Measurements from ENCODE around the gene CLCN1. TPM values are rescaled to one million over a fixed set of nuclear protein-coding genes. Genes with fewer than 3 reads are reported as not detected.

CLCN1 gene
- total RNA-seq, 1 donor from 2014 or later, result not detected

DNA sequence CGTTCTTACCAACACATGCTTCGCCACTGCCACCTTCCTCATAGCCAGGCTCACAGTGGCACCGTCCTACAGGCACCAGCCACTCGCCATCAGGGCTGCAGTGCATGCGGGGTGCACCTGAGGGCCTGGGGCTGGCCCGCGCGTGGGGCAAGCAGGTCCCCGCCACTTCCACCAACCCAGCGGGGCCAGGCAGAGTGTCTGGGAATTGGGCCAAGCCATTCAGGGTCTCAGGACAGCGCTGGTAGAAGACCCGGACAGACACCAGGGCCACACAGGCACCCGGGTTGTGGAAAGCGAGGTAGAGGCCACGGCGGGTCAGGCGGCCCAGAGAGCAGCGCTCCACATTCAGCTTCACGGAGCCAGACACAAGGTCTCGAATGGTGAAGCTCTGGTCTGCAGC lies 83.7 kb downstream of the CLCN1 start:
- no peaks in the 10 kb centered on the region for H3K9me3 ChIP-seq
- intact Hi-C loops (cut with DNase I), result loop anchor here (10.0 kb wide), 1 partner anchor 1435 kb away; the partner anchor contains the start of gene TPK1
- no peak overlapping the region for H3K27ac ChIP-seq
- TF ChIP-seq CTCF (IDR thresholded peaks at IDR 0.05), result no peak
- DNase-seq (ENCODE audit: low spot score in 2 of 2), result no peak
- H3K27me3 ChIP-seq, result no peaks in the 10 kb centered on the region
- no peaks in the 10 kb centered on the region for H3K36me3 ChIP-seq
- H3K4me3 ChIP-seq, result no peak overlapping the region
- H3K4me1 ChIP-seq, result peaks cover 0 to 11% of the 10 kb centered on the region in 2 donors

GRCh38 chr7:143401265-143401664 lies 85.4 kb downstream of the CLCN1 start:
- Histone ChIP-seq H3K9me3 (no peaks in the 10 kb centered on the region), H3K27me3 (no peaks in the 10 kb centered on the region), H3K36me3 (no peaks in the 10 kb centered on the region), H3K4me1 (peaks cover 0 to under 1% of the 10 kb centered on the region in 2 donors), H3K4me3 (no peak overlapping the region), H3K27ac (no peak overlapping the region)
- intact Hi-C loops (cut with DNase I), result no loop called here
- peak in 1 of 2 donors; percentile 60 for DNase-seq (ENCODE audit: low spot score in 2 of 2)
- no peak for TF ChIP-seq CTCF (IDR thresholded peaks at IDR 0.05)

Other genes starting within 250 kb of the CLCN1 start
- gene PIP, start 184.0 kb upstream of the CLCN1 start, total RNA-seq, result not detected
- gene TAS2R39, start 132.7 kb upstream of the CLCN1 start, total RNA-seq, result not detected
- not detected for gene TAS2R40, start 94.1 kb upstream of the CLCN1 start, total RNA-seq
- gene GSTK1, start 52.7 kb upstream of the CLCN1 start, total RNA-seq, result 174 TPM
- 11.5 TPM for gene TMEM139, start 31.2 kb upstream of the CLCN1 start, total RNA-seq
- gene CASP2, start 27.8 kb upstream of the CLCN1 start, total RNA-seq, result 13.7 TPM
- 0.53 TPM for gene FAM131B, start 46.6 kb downstream of the CLCN1 start, total RNA-seq
- gene ZYX, start 65.2 kb downstream of the CLCN1 start, total RNA-seq, result 320 TPM
- not detected for gene EPHA1, start 92.7 kb downstream of the CLCN1 start, total RNA-seq
- gene TAS2R60, start 127.3 kb downstream of the CLCN1 start, total RNA-seq, result not detected
- not detected for gene TAS2R41, start 161.8 kb downstream of the CLCN1 start, total RNA-seq